Osteoblast (primary cell): ENCODE measurements around the gene KLK14. TPM values are rescaled to one million over a fixed set of nuclear protein-coding genes. Genes with fewer than 3 reads are reported as not detected.

Experiments
- DNase-seq: peaks from one replicate; pipeline ENCODE4 v3.0.0; 2011; ENCODE audit warnings: low spot score, mixed read lengths; ENCODE audit not compliant: insufficient read length; ENCODE audit errors: missing footprints
- H2AFZ ChIP-seq: 2 replicates; pipeline ENCODE4 v1.6.0; 2011; ENCODE audit warnings: mild to moderate bottlenecking, low read length
- H3K27ac ChIP-seq: 2 replicates; pipeline ENCODE4 v1.5.1; 2011; ENCODE audit warnings: mild to moderate bottlenecking, low read depth, low read length, moderate library complexity
- H3K27me3 ChIP-seq: 2 replicates; pipeline ENCODE4 v1.6.0; 2012; ENCODE audit warnings: mild to moderate bottlenecking, control low read depth, inconsistent platforms, low read length, moderate library complexity; ENCODE audit not compliant: insufficient read depth
- H3K36me3 ChIP-seq: 2 replicates; pipeline ENCODE4 v1.5.1; 2011; ENCODE audit warnings: mild to moderate bottlenecking, low read length, control low read depth, moderate library complexity; ENCODE audit not compliant: insufficient read depth
- H3K4me1 ChIP-seq: 2 replicates; pipeline ENCODE4 v1.5.1; 2011; ENCODE audit warnings: mild to moderate bottlenecking, low read length, control low read depth, moderate library complexity; ENCODE audit not compliant: insufficient read depth
- H3K4me2 ChIP-seq: 2 replicates; pipeline ENCODE4 v1.6.0; 2011; ENCODE audit warnings: mild to moderate bottlenecking, low read length; ENCODE audit not compliant: insufficient read depth
- H3K4me3 ChIP-seq: fragments of 200-600 bp; sonication (generic); 3 replicates; pipeline ENCODE4 v1.5.1; 2012; ENCODE audit warnings: mild to moderate bottlenecking, low read length, inconsistent platforms; ENCODE audit not compliant: insufficient read depth
- H3K79me2 ChIP-seq: 2 replicates; pipeline ENCODE4 v1.6.0; 2012; ENCODE audit warnings: mild to moderate bottlenecking, low read length, control low read depth, inconsistent platforms; ENCODE audit not compliant: insufficient read depth
- H3K9me3 ChIP-seq: 2 replicates; pipeline ENCODE4 v1.5.1; 2011; ENCODE audit warnings: low read depth, low read length, control low read depth
- H4K20me1 ChIP-seq: 2 replicates; pipeline ENCODE4 v1.6.0; 2012; ENCODE audit warnings: mild to moderate bottlenecking, low read length, control low read depth; ENCODE audit not compliant: insufficient read depth
- total RNA-seq: library from RNA; depleted of rRNA; stranded (reverse); fragments of >200 nt; gene quantifications from 2 replicates; pipeline ENCODE4 v1.2.3, GENCODE V29; 2012
- TF ChIP-seq, protein P1 (sequence below): IDR thresholded peaks from 2 replicates; pipeline ENCODE4 v1.5.1; 2011; ENCODE audit warnings: mild to moderate bottlenecking, low read depth, low read length, moderate library complexity; ENCODE audit errors: extremely low read depth

KLK14 gene
- total RNA-seq, 1 donor = not detected

DNA sequence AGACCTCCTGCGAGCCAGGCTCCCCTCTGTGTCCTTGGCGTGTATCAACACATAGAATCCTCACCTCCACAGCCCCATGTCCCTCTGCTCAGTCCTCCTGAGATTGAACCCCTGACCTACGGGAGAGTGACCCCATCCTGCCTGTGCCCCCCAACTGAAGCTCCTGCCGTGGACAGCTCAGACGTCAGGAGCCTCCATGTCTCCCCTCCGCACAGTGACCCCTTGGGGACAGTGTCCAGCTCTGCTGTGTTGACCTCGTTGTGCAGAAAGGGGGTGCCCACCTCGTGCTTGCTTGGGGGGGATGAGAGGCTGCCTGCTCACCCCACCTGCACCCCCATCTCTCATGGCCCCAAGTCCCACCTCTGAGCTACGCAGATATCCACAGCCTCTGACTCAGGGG is 41.5 kb upstream of the KLK14 start:
- TF ChIP-seq, protein P1, sequence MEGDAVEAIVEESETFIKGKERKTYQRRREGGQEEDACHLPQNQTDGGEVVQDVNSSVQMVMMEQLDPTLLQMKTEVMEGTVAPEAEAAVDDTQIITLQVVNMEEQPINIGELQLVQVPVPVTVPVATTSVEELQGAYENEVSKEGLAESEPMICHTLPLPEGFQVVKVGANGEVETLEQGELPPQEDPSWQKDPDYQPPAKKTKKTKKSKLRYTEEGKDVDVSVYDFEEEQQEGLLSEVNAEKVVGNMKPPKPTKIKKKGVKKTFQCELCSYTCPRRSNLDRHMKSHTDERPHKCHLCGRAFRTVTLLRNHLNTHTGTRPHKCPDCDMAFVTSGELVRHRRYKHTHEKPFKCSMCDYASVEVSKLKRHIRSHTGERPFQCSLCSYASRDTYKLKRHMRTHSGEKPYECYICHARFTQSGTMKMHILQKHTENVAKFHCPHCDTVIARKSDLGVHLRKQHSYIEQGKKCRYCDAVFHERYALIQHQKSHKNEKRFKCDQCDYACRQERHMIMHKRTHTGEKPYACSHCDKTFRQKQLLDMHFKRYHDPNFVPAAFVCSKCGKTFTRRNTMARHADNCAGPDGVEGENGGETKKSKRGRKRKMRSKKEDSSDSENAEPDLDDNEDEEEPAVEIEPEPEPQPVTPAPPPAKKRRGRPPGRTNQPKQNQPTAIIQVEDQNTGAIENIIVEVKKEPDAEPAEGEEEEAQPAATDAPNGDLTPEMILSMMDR = no peak
- Histone ChIP-seq H3K79me2 (no peaks in the 10 kb centered on the region), H3K27ac (no peak overlapping the region), H3K4me3 (no peak overlapping the region), H4K20me1 (no peaks in the 10 kb centered on the region), H2AFZ (no peak overlapping the region), H3K27me3 (peaks cover 4% of the 10 kb centered on the region), H3K4me1 (peaks cover 8% of the 10 kb centered on the region), H3K9me3 (no peaks in the 10 kb centered on the region), H3K4me2 (no peak overlapping the region), H3K36me3 (no peaks in the 10 kb centered on the region)
- DNase-seq = no peak

DNA sequence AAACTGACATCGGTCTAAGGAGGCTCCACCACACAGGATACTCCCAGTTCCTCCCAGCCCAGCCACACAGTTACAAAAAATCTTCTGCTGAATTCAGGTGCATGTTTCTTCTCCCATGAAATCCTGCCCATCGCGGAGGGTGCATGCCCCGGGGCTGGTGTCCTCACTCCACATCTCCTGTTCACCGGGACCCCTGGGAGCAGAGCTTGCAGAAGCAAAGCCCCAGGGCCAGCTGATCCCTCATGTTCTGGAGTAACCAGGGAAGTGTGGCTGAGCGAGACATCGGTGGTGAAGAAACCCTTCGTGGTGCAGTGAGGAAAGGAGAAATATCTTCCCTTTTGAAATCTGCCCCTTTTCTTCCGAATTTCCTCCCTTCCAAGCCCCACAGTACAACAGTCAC is 41.1 kb upstream of the KLK14 start:
- H3K4me2 ChIP-seq = no peak overlapping the region
- no peaks in the 10 kb centered on the region for H3K79me2 ChIP-seq
- peak; percentile 30 for DNase-seq
- H3K4me3 ChIP-seq = no peak overlapping the region
- H2AFZ ChIP-seq = no peak overlapping the region
- peaks cover 4% of the 10 kb centered on the region for H3K27me3 ChIP-seq
- H3K27ac ChIP-seq = no peak overlapping the region
- H3K9me3 ChIP-seq = no peaks in the 10 kb centered on the region
- TF ChIP-seq, protein P1 = no peak
- peaks cover 8% of the 10 kb centered on the region for H3K4me1 ChIP-seq
- H4K20me1 ChIP-seq = no peaks in the 10 kb centered on the region
- no peaks in the 10 kb centered on the region for H3K36me3 ChIP-seq

GRCh38 chr19:51123381-51123800 is 40.7 kb upstream of the KLK14 start:
- H3K4me2 ChIP-seq = no peak overlapping the region
- no peak for DNase-seq
- H4K20me1 ChIP-seq = no peaks in the 10 kb centered on the region
- no peak overlapping the region for H3K4me3 ChIP-seq
- H3K9me3 ChIP-seq = no peaks in the 10 kb centered on the region
- no peak overlapping the region for H2AFZ ChIP-seq
- H3K36me3 ChIP-seq = no peaks in the 10 kb centered on the region
- H3K79me2 ChIP-seq = no peaks in the 10 kb centered on the region
- TF ChIP-seq, protein P1 = no peak
- H3K4me1 ChIP-seq = peaks cover 6% of the 10 kb centered on the region
- no peak overlapping the region for H3K27ac ChIP-seq
- H3K27me3 ChIP-seq = peaks cover 4% of the 10 kb centered on the region

- Histone ChIP-seq H3K79me2 (no peaks in the 10 kb centered on the region), H3K4me1 (no peaks in the 10 kb centered on the region), H3K4me2 (no peak overlapping the region), H2AFZ (peak overlapping the region; percentile 77), H3K36me3 (no peaks in the 10 kb centered on the region), H4K20me1 (no peaks in the 10 kb centered on the region), H3K27ac (no peak overlapping the region), H3K4me3 (no peak overlapping the region), H3K9me3 (no peaks in the 10 kb centered on the region), H3K27me3 (peaks cover 4% of the 10 kb centered on the region)
- DNase-seq = no peak
- TF ChIP-seq, protein P1 = no peak
Measured at GRCh38 chr19:51122112-51122981, 39.7 kb upstream of the KLK14 start.
